GM23338 (cell line): Measurements from ENCODE around the gene DOCK1. TPM values are rescaled to one million over a fixed set of nuclear protein-coding genes. Genes with fewer than 3 reads are reported as not detected.

Experiments used
- ATAC-seq: fragments of 200-7000 bp; cut with Tn5 transposase; 3 replicates; pipeline ENCODE4 v1.9.1; 2020
- DNase-seq: peaks from one replicate; pipeline ENCODE4 v3.0.0-alpha.2; 2015; ENCODE audit warnings: low spot score
- H2AFZ ChIP-seq: fragments of 200-600 bp; sonication (generic); 2 replicates; pipeline ENCODE4 v1.8.0; 2016; ENCODE audit warnings: antibody characterized with exemption, mild to moderate bottlenecking, moderate library complexity
- H3F3A ChIP-seq: fragments of 200-600 bp; sonication (generic); replicated peaks from 2 replicates; pipeline ENCODE4 v1.8.0; 2017; ENCODE audit warnings: antibody characterized with exemption, mixed run types, low read depth
- H3K27ac ChIP-seq: fragments of 200-600 bp; sonication (generic); 2 replicates; pipeline ENCODE4 v1.6.1; 2016; ENCODE audit warnings: low read depth
- H3K27me3 ChIP-seq: fragments of 200-600 bp; sonication (generic); 2 replicates; pipeline ENCODE4 v1.8.0; 2016; ENCODE audit warnings: mild to moderate bottlenecking, mixed run types, moderate library complexity; ENCODE audit not compliant: insufficient read depth
- H3K36me3 ChIP-seq: fragments of 200-600 bp; sonication (generic); 2 replicates; pipeline ENCODE4 v1.8.0; 2016; ENCODE audit warnings: mild to moderate bottlenecking; ENCODE audit not compliant: insufficient read depth
- H3K4me1 ChIP-seq: fragments of 200-600 bp; sonication (generic); 2 replicates; pipeline ENCODE4 v1.8.0; 2016; ENCODE audit warnings: mild to moderate bottlenecking, moderate library complexity; ENCODE audit not compliant: insufficient read depth
- H3K4me2 ChIP-seq: fragments of 200-600 bp; sonication (generic); 2 replicates; pipeline ENCODE4 v1.7.1; 2017; ENCODE audit warnings: mixed run types
- H3K4me3 ChIP-seq: fragments of 200-600 bp; sonication (generic); 2 replicates; pipeline ENCODE4 v1.6.1; 2016; ENCODE audit warnings: mixed run types
- H3K79me2 ChIP-seq: fragments of 200-600 bp; sonication (generic); replicated peaks from 2 replicates; pipeline ENCODE4 v1.8.0; 2017; ENCODE audit warnings: mild to moderate bottlenecking; ENCODE audit not compliant: insufficient read depth
- H3K9me2 ChIP-seq: fragments of 200-600 bp; sonication (generic); 2 replicates; pipeline ENCODE4 v1.8.0; 2017; ENCODE audit not compliant: insufficient read depth
- H4K20me1 ChIP-seq: fragments of 200-600 bp; sonication (generic); replicated peaks from 2 replicates; pipeline ENCODE4 v1.8.0; 2017; ENCODE audit warnings: mild to moderate bottlenecking; ENCODE audit not compliant: insufficient read depth
- H3K27ac Mint-ChIP-seq: 2 replicates; pipeline ENCODE4 v1.8.0; 2020; ENCODE audit warnings: inconsistent platforms, mild to moderate bottlenecking, moderate library complexity, mixed read lengths
- H3K27me3 Mint-ChIP-seq: 3 replicates; pipeline ENCODE4 v1.8.0; 2022; ENCODE audit warnings: low read depth, mild to moderate bottlenecking, moderate library complexity, mixed read lengths, inconsistent platforms; ENCODE audit not compliant: insufficient read depth, poor library complexity
- H3K36me3 Mint-ChIP-seq: 3 replicates; pipeline ENCODE4 v1.8.0; 2021; ENCODE audit warnings: low read depth, mild to moderate bottlenecking, inconsistent platforms, moderate library complexity, mixed read lengths
- H3K4me1 Mint-ChIP-seq: 3 replicates; pipeline ENCODE4 v1.8.0; 2020; ENCODE audit warnings: mild to moderate bottlenecking, inconsistent platforms, mixed read lengths
- H3K4me3 Mint-ChIP-seq: 3 replicates; pipeline ENCODE4 v1.8.0; 2021; ENCODE audit warnings: moderate library complexity, mild to moderate bottlenecking, inconsistent platforms, mixed read lengths
- H3K9me3 Mint-ChIP-seq: 3 replicates; pipeline ENCODE4 v1.8.0; 2020; ENCODE audit warnings: moderate library complexity, mild to moderate bottlenecking, inconsistent platforms, mixed read lengths
- EZH2phosphoT487 ChIP-seq: fragments of 200-600 bp; sonication (generic); IDR thresholded peaks from one replicate; pipeline ENCODE4 v1.8.1; 2018; ENCODE audit warnings: antibody characterized with exemption; ENCODE audit not compliant: unreplicated experiment
- POLR2AphosphoS5 ChIP-seq: IDR thresholded peaks from 2 replicates; pipeline ENCODE4 v1.6.1; 2016; ENCODE audit warnings: antibody characterized with exemption, low read depth
- ZNF331 ChIP-seq: fragments of 250-450 bp; sonication (Bioruptor Pico); IDR thresholded peaks from 2 replicates; pipeline ENCODE4 v1.5.0; 2020; ENCODE audit warnings: low read depth, mild to moderate bottlenecking, moderate library complexity
- polyA plus RNA-seq: library from polyadenylated mRNA; unstranded; fragments of >200 nt; fragmentation: Nextera tagmentation; extraction: Ambion mirVana; gene quantifications from 2 replicates; pipeline ENCODE4 v1.2.1, GENCODE V29; 2016
- total RNA-seq: library from RNA; depleted of rRNA; stranded (reverse); fragments of >200 nt; shearing (Covaris generic); gene quantifications from 2 replicates; pipeline ENCODE4 v1.2.3, GENCODE V29; 2014
- TF ChIP-seq, protein P1 (sequence below): fragments of 250-450 bp; sonication (Bioruptor Pico); IDR thresholded peaks from 2 replicates; pipeline ENCODE4 v1.5.0; 2020; ENCODE audit warnings: mild to moderate bottlenecking, moderate library complexity
- TF ChIP-seq, protein P2 (sequence below): IDR thresholded peaks from 2 replicates; pipeline ENCODE4 v1.6.1; 2016; ENCODE audit warnings: antibody characterized with exemption

The DOCK1 gene
- total and polyA plus RNA-seq, 2 experiments from 2014 or later = 13.2 to 55.3 TPM

DNA sequence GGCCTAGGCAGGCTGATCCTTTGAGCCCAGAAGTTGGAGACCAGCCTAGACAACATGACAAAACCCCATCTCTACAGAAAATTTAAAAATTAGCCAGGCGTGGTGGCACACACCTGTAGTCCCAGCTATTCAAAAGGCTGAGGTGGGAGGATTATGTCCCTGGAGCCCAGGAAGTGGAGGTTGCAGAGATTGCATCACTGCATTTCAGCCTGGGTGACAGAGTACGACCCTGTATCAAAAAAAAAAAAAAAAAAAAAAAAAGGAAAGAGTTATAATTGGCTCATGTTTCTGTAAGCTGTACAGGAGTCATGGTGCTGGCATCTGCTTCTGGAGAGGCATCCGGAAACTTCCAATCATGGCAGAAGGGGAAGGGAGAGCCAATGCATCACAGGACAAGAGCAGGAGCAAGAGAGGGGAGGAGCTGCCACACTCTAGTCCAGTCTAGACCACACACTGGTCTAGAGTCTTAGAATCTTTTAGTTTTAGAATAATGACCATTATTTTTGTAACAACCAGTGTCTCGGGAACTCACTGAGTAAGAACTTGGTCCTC, 16.8 kb downstream of the DOCK1 start (continued):
- TF ChIP-seq, protein P1, sequence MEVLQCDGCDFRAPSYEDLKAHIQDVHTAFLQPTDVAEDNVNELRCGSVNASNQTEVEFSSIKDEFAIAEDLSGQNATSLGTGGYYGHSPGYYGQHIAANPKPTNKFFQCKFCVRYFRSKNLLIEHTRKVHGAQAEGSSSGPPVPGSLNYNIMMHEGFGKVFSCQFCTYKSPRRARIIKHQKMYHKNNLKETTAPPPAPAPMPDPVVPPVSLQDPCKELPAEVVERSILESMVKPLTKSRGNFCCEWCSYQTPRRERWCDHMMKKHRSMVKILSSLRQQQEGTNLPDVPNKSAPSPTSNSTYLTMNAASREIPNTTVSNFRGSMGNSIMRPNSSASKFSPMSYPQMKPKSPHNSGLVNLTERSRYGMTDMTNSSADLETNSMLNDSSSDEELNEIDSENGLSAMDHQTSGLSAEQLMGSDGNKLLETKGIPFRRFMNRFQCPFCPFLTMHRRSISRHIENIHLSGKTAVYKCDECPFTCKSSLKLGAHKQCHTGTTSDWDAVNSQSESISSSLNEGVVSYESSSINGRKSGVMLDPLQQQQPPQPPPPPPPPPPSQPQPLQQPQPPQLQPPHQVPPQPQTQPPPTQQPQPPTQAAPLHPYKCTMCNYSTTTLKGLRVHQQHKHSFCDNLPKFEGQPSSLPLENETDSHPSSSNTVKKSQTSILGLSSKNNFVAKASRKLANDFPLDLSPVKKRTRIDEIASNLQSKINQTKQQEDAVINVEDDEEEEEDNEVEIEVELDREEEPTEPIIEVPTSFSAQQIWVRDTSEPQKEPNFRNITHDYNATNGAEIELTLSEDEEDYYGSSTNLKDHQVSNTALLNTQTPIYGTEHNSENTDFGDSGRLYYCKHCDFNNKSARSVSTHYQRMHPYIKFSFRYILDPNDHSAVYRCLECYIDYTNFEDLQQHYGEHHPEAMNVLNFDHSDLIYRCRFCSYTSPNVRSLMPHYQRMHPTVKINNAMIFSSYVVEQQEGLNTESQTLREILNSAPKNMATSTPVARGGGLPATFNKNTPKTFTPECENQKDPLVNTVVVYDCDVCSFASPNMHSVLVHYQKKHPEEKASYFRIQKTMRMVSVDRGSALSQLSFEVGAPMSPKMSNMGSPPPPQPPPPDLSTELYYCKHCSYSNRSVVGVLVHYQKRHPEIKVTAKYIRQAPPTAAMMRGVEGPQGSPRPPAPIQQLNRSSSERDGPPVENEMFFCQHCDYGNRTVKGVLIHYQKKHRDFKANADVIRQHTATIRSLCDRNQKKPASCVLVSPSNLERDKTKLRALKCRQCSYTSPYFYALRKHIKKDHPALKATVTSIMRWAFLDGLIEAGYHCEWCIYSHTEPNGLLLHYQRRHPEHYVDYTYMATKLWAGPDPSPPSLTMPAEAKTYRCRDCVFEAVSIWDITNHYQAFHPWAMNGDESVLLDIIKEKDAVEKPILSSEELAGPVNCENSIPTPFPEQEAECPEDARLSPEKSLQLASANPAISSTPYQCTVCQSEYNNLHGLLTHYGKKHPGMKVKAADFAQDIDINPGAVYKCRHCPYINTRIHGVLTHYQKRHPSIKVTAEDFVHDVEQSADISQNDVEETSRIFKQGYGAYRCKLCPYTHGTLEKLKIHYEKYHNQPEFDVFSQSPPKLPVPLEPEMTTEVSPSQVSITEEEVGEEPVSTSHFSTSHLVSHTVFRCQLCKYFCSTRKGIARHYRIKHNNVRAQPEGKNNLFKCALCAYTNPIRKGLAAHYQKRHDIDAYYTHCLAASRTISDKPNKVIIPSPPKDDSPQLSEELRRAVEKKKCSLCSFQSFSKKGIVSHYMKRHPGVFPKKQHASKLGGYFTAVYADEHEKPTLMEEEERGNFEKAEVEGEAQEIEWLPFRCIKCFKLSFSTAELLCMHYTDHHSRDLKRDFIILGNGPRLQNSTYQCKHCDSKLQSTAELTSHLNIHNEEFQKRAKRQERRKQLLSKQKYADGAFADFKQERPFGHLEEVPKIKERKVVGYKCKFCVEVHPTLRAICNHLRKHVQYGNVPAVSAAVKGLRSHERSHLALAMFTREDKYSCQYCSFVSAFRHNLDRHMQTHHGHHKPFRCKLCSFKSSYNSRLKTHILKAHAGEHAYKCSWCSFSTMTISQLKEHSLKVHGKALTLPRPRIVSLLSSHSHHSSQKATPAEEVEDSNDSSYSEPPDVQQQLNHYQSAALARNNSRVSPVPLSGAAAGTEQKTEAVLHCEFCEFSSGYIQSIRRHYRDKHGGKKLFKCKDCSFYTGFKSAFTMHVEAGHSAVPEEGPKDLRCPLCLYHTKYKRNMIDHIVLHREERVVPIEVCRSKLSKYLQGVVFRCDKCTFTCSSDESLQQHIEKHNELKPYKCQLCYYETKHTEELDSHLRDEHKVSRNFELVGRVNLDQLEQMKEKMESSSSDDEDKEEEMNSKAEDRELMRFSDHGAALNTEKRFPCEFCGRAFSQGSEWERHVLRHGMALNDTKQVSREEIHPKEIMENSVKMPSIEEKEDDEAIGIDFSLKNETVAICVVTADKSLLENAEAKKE (CRISPR knock-in tag) = no peak
- TF ChIP-seq, protein P2, sequence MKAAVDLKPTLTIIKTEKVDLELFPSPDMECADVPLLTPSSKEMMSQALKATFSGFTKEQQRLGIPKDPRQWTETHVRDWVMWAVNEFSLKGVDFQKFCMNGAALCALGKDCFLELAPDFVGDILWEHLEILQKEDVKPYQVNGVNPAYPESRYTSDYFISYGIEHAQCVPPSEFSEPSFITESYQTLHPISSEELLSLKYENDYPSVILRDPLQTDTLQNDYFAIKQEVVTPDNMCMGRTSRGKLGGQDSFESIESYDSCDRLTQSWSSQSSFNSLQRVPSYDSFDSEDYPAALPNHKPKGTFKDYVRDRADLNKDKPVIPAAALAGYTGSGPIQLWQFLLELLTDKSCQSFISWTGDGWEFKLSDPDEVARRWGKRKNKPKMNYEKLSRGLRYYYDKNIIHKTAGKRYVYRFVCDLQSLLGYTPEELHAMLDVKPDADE = no peak

DNA sequence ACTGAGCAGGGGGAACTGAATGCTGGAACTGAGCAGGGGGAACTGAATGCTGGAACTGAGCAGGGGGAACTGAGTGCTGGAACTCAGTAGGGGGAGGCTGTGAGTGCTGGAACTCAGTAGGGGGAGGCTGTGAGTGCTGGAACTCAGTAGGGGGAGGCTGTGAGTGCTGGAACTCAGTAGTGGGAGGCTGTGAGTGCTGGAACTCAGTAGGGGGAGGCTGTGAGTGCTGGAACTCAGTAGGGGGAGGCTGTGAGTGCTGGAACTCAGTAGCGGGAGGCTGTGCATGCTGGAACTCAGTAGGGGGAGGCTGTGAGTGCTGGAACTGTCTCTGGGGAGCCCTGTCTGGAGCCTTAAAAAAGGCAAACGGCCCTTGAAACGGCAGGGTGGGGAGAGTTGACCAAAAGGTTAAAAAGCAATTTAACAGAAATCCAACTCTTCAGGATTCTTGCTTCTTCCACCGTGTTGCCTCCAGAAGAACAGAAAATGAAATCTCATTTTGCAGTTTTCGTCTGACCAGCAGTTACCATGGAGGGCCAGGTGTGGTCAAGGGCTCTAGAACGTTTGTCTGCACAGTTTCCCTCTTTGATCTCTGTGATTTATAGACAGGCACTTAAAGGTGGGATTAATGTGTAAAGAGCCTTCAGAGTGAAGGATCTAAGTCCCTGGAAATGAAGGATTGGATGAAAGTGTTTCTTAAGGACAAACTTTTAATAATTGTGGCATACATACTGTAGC, 19.1 kb downstream of the DOCK1 start:
- Histone ChIP-seq H3K4me1 (no peaks in the 10 kb centered on the region), H3K4me3 (no peak overlapping the region), H3K4me2 (no peak overlapping the region), H3K27me3 (no peaks in the 10 kb centered on the region), H3K9me2 (0 out of 2 replicates have a peak, but pooled peaks cover 6% of the 10 kb centered on the region), H3K79me2 (peaks cover 93% of the 10 kb centered on the region), H4K20me1 (peaks cover 4% of the 10 kb centered on the region; the same call in 1 of the 2 replicates), H3F3A (no peaks in the 10 kb centered on the region), H2AFZ (no peak overlapping the region), H3K27ac (no peak overlapping the region), H3K36me3 (no peaks in the 10 kb centered on the region; the same call in 1 of the 2 replicates)
- H3K4me1 Mint-ChIP-seq = peaks cover 12% of the 10 kb centered on the region
- no peak for ATAC-seq
- no peak for DNase-seq
- peaks cover 57% of the 10 kb centered on the region for H3K36me3 Mint-ChIP-seq
- peaks cover 4% of the 10 kb centered on the region for H3K27me3 Mint-ChIP-seq
- H3K9me3 Mint-ChIP-seq = peaks cover 3% of the 10 kb centered on the region
- no peak overlapping the region for H3K27ac Mint-ChIP-seq
- no peak overlapping the region for H3K4me3 Mint-ChIP-seq
- TF ChIP-seq, protein P2 = no peak
- TF ChIP-seq ZNF331 (CRISPR knock-in tag) = no peak
- TF ChIP-seq POLR2AphosphoS5 = no peak
- TF ChIP-seq EZH2phosphoT487 = no peak
